Measurements from ENCODE around the gene LEKR1. TPM values are rescaled to one million over a fixed set of nuclear protein-coding genes. Genes with fewer than 3 reads are reported as not detected.

Gene LEKR1
- total and polyA plus RNA-seq, 9 of the 15 experiments (the other 6 are each of a cell fraction or from before 2014, with no cell fraction given) = 0.76 to 1.8 (median 1.2) TPM

DNA sequence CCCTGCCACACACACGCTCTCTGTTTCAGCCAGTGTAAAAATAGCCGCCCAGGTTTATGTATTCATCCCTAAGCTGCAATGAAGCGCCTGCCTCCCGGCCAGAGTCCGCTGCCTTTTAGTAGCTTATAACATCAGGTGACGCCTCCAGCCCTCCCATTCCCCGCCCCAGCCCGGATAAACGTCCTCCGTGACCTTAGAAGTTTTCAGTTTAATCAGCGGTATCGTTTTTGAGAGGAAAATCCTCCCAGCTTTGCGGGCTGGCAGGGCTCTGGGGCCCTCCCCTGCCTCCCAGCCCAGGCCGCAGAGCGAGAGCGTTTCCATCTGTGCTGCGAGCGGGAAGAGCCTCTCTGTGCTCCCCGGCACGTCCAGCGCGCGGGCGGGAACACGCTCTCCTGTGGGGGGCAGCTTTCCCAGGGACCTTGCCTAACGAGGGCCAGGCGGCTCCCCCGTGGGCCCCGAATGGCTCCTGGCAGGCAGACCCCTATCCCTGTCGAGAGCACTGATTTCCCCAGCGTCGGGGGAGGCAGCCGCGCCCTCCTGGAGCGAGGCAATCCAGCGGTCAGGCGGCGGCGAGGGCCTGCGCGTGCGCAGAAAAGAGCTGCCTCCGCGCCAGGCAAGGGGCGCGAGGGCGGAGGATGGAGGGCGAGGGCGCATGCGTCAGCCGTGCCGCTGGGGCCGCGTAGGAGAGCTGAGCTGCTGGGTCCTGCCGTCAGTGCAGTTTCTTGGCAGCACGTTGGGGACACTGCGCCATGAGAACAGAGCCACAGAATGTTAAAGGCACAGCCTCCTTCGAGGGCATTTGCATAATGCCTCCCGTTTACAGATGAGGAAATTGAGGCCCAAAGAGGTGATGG, 262.7 kb downstream of the LEKR1 start (continued):
- TF ChIP-seq TCF3 (CRISPR knock-in tag; IDR thresholded peaks at IDR 0.05) (peak; percentile 29), NFATC3 (IDR thresholded peaks at IDR 0.05) (no peak), MITF (IDR thresholded peaks at IDR 0.05) (no peak), SAFB2 (IDR thresholded peaks at IDR 0.05; ENCODE audit: borderline replicate concordance, low read depth, low read length, severe bottlenecking) (no peak), POLR2AphosphoS2 (IDR thresholded peaks at IDR 0.05; ENCODE audit: low read length) (no peak), ZNF217 (CRISPR knock-in tag; IDR thresholded peaks at IDR 0.05) (no peak), PRPF4 (IDR thresholded peaks at IDR 0.05; ENCODE audit: insufficient read depth, low read depth, low read length, poor library complexity, severe bottlenecking) (no peak), CTCF (IDR thresholded peaks at IDR 0.05 in 2 of 3, conservative IDR thresholded peaks at IDR 0.05 in 1 of 3; ENCODE audit: insufficient read depth in 2 of 3, low read depth in 1 of 3, low read length in 3 of 3) (0 out of 6 replicates have a peak, but pooled peaks of 1 of the 3 experiments have one; percentile 4), TSC22D4 (tag; IDR thresholded peaks at IDR 0.05) (no peak), BRF2 (IDR thresholded peaks at IDR 0.05; ENCODE audit: borderline replicate concordance, insufficient read depth, insufficient read length) (no peak), ZNF146 (CRISPR knock-in tag; IDR thresholded peaks at IDR 0.05; ENCODE audit: unreplicated experiment) (no peak), MAZ (CRISPR knock-in tag; conservative IDR thresholded peaks at IDR 0.05 in 1 of 2, IDR thresholded peaks at IDR 0.05 in 1 of 2) (peak; percentile 76 to 80), BHLHE40 (IDR thresholded peaks at IDR 0.05; ENCODE audit: low read length) (peak; percentile 56; the same call in 1 of the 2 replicates), KDM5B (IDR thresholded peaks at IDR 0.05; ENCODE audit: insufficient replicate concordance, low read depth, low read length) (peak; percentile 63), FOXK2 (conservative IDR thresholded peaks at IDR 0.05 in 1 of 2, IDR thresholded peaks at IDR 0.05 in 1 of 2; ENCODE audit: low read depth in 2 of 2) (peak in 1 of 2 experiments; percentile 8; a peak in 1 of 4 replicates), SIX5 (IDR thresholded peaks at IDR 0.05; ENCODE audit: borderline replicate concordance in 1 of 2, insufficient read depth in 1 of 2, low read depth in 1 of 2, low read length in 2 of 2) (no peak)
- TF ChIP-seq, protein P1, sequence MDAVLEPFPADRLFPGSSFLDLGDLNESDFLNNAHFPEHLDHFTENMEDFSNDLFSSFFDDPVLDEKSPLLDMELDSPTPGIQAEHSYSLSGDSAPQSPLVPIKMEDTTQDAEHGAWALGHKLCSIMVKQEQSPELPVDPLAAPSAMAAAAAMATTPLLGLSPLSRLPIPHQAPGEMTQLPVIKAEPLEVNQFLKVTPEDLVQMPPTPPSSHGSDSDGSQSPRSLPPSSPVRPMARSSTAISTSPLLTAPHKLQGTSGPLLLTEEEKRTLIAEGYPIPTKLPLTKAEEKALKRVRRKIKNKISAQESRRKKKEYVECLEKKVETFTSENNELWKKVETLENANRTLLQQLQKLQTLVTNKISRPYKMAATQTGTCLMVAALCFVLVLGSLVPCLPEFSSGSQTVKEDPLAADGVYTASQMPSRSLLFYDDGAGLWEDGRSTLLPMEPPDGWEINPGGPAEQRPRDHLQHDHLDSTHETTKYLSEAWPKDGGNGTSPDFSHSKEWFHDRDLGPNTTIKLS (IDR thresholded peaks at IDR 0.05; ENCODE audit: borderline replicate concordance, low read depth) = peak; percentile 50; the same call in 1 of the 2 replicates
- TF ChIP-seq, protein P2, sequence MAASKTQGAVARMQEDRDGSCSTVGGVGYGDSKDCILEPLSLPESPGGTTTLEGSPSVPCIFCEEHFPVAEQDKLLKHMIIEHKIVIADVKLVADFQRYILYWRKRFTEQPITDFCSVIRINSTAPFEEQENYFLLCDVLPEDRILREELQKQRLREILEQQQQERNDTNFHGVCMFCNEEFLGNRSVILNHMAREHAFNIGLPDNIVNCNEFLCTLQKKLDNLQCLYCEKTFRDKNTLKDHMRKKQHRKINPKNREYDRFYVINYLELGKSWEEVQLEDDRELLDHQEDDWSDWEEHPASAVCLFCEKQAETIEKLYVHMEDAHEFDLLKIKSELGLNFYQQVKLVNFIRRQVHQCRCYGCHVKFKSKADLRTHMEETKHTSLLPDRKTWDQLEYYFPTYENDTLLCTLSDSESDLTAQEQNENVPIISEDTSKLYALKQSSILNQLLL (CRISPR knock-in tag; IDR thresholded peaks at IDR 0.05; ENCODE audit: borderline replicate concordance) = no peak

All from K562 (cell line).